Adipocyte (in vitro differentiated cells): ENCODE data around the gene PRG3.

ENCODE experiments used
- DNase-seq: peaks from one replicate; pipeline ENCODE4 v3.0.0-alpha.2; 2015; ENCODE audit warnings: low read depth
- H3K27me3 ChIP-seq: replicated peaks from 2 replicates; pipeline ENCODE4 v1.7.0; 2013; ENCODE audit warnings: mild to moderate bottlenecking, low read length, moderate library complexity; ENCODE audit not compliant: control insufficient read depth, insufficient read depth
- H3K36me3 ChIP-seq: 2 replicates; pipeline ENCODE4 v1.7.0; 2013; ENCODE audit warnings: low read length, mild to moderate bottlenecking, moderate library complexity; ENCODE audit not compliant: control insufficient read depth, insufficient read depth, severe bottlenecking
- H3K4me1 ChIP-seq: 2 replicates; pipeline ENCODE4 v1.7.0; 2013; ENCODE audit warnings: mild to moderate bottlenecking, low read length, moderate library complexity; ENCODE audit not compliant: control insufficient read depth, insufficient read depth
- H3K4me3 ChIP-seq: 2 replicates; pipeline ENCODE4 v1.7.0; 2013; ENCODE audit warnings: mild to moderate bottlenecking, low read length, moderate library complexity
- H3K9ac ChIP-seq: 2 replicates; pipeline ENCODE4 v1.7.0; 2013; ENCODE audit warnings: mild to moderate bottlenecking, low read length, moderate library complexity
- H3K9me3 ChIP-seq: 2 replicates; pipeline ENCODE4 v1.7.0; 2013; ENCODE audit warnings: mild to moderate bottlenecking, low read length, moderate library complexity; ENCODE audit not compliant: control insufficient read depth

The PRG3 gene

GRCh38 chr11:57356268-57356667, 24.7 kb downstream of the PRG3 start:
- H3K4me3 ChIP-seq: no peak overlapping the region
- peaks cover 7% of the 10 kb centered on the region for H3K4me1 ChIP-seq
- DNase-seq: no peak
- H3K36me3 ChIP-seq: no peaks in the 10 kb centered on the region
- H3K9ac ChIP-seq: no peak overlapping the region
- H3K27me3 ChIP-seq: no peaks in the 10 kb centered on the region
- peaks cover 6% of the 10 kb centered on the region for H3K9me3 ChIP-seq

GRCh38 chr11:57354699-57355098, 26.3 kb downstream of the PRG3 start:
- Histone ChIP-seq H3K9ac (no peak overlapping the region), H3K9me3 (peaks cover 11% of the 10 kb centered on the region), H3K36me3 (no peaks in the 10 kb centered on the region), H3K4me3 (no peak overlapping the region), H3K4me1 (peaks cover 7% of the 10 kb centered on the region), H3K27me3 (no peaks in the 10 kb centered on the region)
- DNase-seq: no peak

GRCh38 chr11:57353852-57354251, 27.1 kb downstream of the PRG3 start:
- H3K27me3 ChIP-seq: no peaks in the 10 kb centered on the region
- no peaks in the 10 kb centered on the region for H3K36me3 ChIP-seq
- no peak overlapping the region for H3K4me3 ChIP-seq
- H3K9ac ChIP-seq: no peak overlapping the region
- peaks cover 7% of the 10 kb centered on the region for H3K4me1 ChIP-seq
- peaks cover 11% of the 10 kb centered on the region for H3K9me3 ChIP-seq
- DNase-seq: no peak

- Histone ChIP-seq H3K27me3 (no peaks in the 10 kb centered on the region), H3K9ac (no peak overlapping the region), H3K36me3 (no peaks in the 10 kb centered on the region), H3K9me3 (peaks cover 11% of the 10 kb centered on the region), H3K4me3 (no peak overlapping the region), H3K4me1 (peaks cover 7% of the 10 kb centered on the region)
- no peak for DNase-seq
Observed at GRCh38 chr11:57353446-57353845, 27.5 kb downstream of the PRG3 start.

- Histone ChIP-seq H3K4me1 (peaks cover 5% of the 10 kb centered on the region), H3K27me3 (no peaks in the 10 kb centered on the region), H3K4me3 (no peak overlapping the region), H3K9me3 (peaks cover 11% of the 10 kb centered on the region), H3K9ac (no peak overlapping the region), H3K36me3 (no peaks in the 10 kb centered on the region)
- no peak for DNase-seq
Observed at GRCh38 chr11:57353036-57353435, 27.9 kb downstream of the PRG3 start.

- H3K9me3 ChIP-seq: peaks cover 11% of the 10 kb centered on the region
- no peaks in the 10 kb centered on the region for H3K27me3 ChIP-seq
- H3K4me1 ChIP-seq: no peaks in the 10 kb centered on the region
- no peak overlapping the region for H3K4me3 ChIP-seq
- no peak overlapping the region for H3K9ac ChIP-seq
- peak; percentile 70 for DNase-seq
- H3K36me3 ChIP-seq: no peaks in the 10 kb centered on the region
Observed at GRCh38 chr11:57349491-57350274, 31.3 kb downstream of the PRG3 start.

- H3K9ac ChIP-seq: no peak overlapping the region
- H3K36me3 ChIP-seq: no peaks in the 10 kb centered on the region
- no peak overlapping the region for H3K4me3 ChIP-seq
- H3K9me3 ChIP-seq: peaks cover 11% of the 10 kb centered on the region
- no peaks in the 10 kb centered on the region for H3K27me3 ChIP-seq
- no peak for DNase-seq
- no peaks in the 10 kb centered on the region for H3K4me1 ChIP-seq
Observed at GRCh38 chr11:57348636-57349313, 32.2 kb downstream of the PRG3 start.

- H3K27me3 ChIP-seq: no peaks in the 10 kb centered on the region
- H3K4me3 ChIP-seq: no peak overlapping the region
- peaks cover 11% of the 10 kb centered on the region for H3K9me3 ChIP-seq
- no peak for DNase-seq
- H3K4me1 ChIP-seq: no peaks in the 10 kb centered on the region
- no peaks in the 10 kb centered on the region for H3K36me3 ChIP-seq
- peak overlapping the region; percentile 8 for H3K9ac ChIP-seq
Observed at GRCh38 chr11:57348052-57348451, 32.9 kb downstream of the PRG3 start.

- no peak for DNase-seq
- Histone ChIP-seq H3K9me3 (peaks cover 11% of the 10 kb centered on the region), H3K27me3 (no peaks in the 10 kb centered on the region), H3K36me3 (no peaks in the 10 kb centered on the region), H3K4me3 (no peak overlapping the region), H3K4me1 (no peaks in the 10 kb centered on the region), H3K9ac (peak overlapping the region; percentile 8)
Observed at GRCh38 chr11:57347336-57347735, 33.6 kb downstream of the PRG3 start.

GRCh38 chr11:57345555-57346211, 35.3 kb downstream of the PRG3 start:
- no peak overlapping the region for H3K4me3 ChIP-seq
- peak overlapping the region; percentile 48 for H3K9ac ChIP-seq
- H3K36me3 ChIP-seq: no peaks in the 10 kb centered on the region
- peak; percentile 90 for DNase-seq
- no peaks in the 10 kb centered on the region for H3K9me3 ChIP-seq
- H3K4me1 ChIP-seq: no peaks in the 10 kb centered on the region
- no peaks in the 10 kb centered on the region for H3K27me3 ChIP-seq

- Histone ChIP-seq H3K36me3 (no peaks in the 10 kb centered on the region), H3K9ac (peak overlapping the region; percentile 48), H3K4me1 (no peaks in the 10 kb centered on the region)
Observed at GRCh38 chr11:57344826-57345225, 36.1 kb downstream of the PRG3 start.

More at GRCh38 chr11:57344826-57345225, 36.1 kb downstream of the PRG3 start:
- H3K27me3 ChIP-seq: no peaks in the 10 kb centered on the region
- DNase-seq: no peak
- no peaks in the 10 kb centered on the region for H3K9me3 ChIP-seq
- no peak overlapping the region for H3K4me3 ChIP-seq
